OCI-LY3 (cell line): ENCODE data around the gene COPS4.
"Not testable (repeated sequence)": the region's sequence is repeated elsewhere in the genome, so short reads cannot be mapped to it uniquely, and the experiment has no call there.

ENCODE experiments used
- H2AFZ ChIP-seq: fragments of 200-600, 300-600 bp; shearing (Covaris generic); 2 replicates; pipeline ENCODE4 v1.6.0; 2014; ENCODE audit warnings: antibody characterized with exemption, low read depth, low read length
- H3K27ac ChIP-seq: fragments of 200-600, 300-600 bp; sonication (generic); 2 replicates; pipeline ENCODE4 v1.5.1; 2014; ENCODE audit warnings: mild to moderate bottlenecking, low read length, moderate library complexity, mixed read lengths
- H3K27me3 ChIP-seq: fragments of 200-600, 300-600 bp; sonication (generic); 2 replicates; pipeline ENCODE4 v1.6.1; 2014; ENCODE audit warnings: low read depth, low read length, mixed read lengths
- H3K36me3 ChIP-seq: fragments of 200-600, 300-600 bp; sonication (generic); replicated peaks from 2 replicates; pipeline ENCODE3; 2014; ENCODE audit warnings: low read depth, low read length, mixed read lengths
- H3K4me1 ChIP-seq: fragments of 300-600, 200-600 bp; sonication (generic); 2 replicates; pipeline ENCODE4 v1.6.1; 2014; ENCODE audit warnings: low read length, mixed read lengths
- H3K4me2 ChIP-seq: fragments of 200-600, 300-600 bp; sonication (generic); 2 replicates; pipeline ENCODE4 v1.6.1; 2014; ENCODE audit warnings: low read length, mixed read lengths
- H3K4me3 ChIP-seq: fragments of 300-600, 200-600 bp; sonication (generic); 2 replicates; pipeline ENCODE4 v1.5.1; 2014; ENCODE audit warnings: antibody characterized with exemption, mild to moderate bottlenecking, low read length, moderate library complexity
- H3K79me2 ChIP-seq: fragments of 300-600, 200-600 bp; shearing (Covaris generic); 2 replicates; pipeline ENCODE4 v1.6.1; 2014; ENCODE audit warnings: mild to moderate bottlenecking, low read length, mixed read lengths
- H3K9ac ChIP-seq: fragments of 300-600, 200-600 bp; shearing (Covaris generic); 2 replicates; pipeline ENCODE4 v1.6.0; 2014; ENCODE audit warnings: mild to moderate bottlenecking, low read length, moderate library complexity
- H3K9me3 ChIP-seq: fragments of 200-600, 300-600 bp; shearing (Covaris generic); 2 replicates; pipeline ENCODE4 v1.6.1; 2014; ENCODE audit warnings: low read length, mixed read lengths; ENCODE audit not compliant: insufficient read depth
- H4K20me1 ChIP-seq: fragments of 200-600, 300-600 bp; sonication (generic); 2 replicates; pipeline ENCODE4 v1.6.1; 2016; ENCODE audit warnings: low read length, mixed read lengths; ENCODE audit not compliant: insufficient read depth
- EZH2phosphoT487 ChIP-seq: fragments of 200-600 bp; shearing (Covaris generic); IDR thresholded peaks from 2 replicates; pipeline ENCODE4 v1.6.1; 2018; ENCODE audit warnings: antibody characterized with exemption, mixed run types, low read depth
- TF ChIP-seq, protein P1 (sequence below): fragments of 200-600, 300-600 bp; sonication (generic); IDR thresholded peaks from 2 replicates; pipeline ENCODE4 v1.5.1; 2014; ENCODE audit warnings: antibody characterized with exemption, low read length, low read depth

COPS4 gene

DNA sequence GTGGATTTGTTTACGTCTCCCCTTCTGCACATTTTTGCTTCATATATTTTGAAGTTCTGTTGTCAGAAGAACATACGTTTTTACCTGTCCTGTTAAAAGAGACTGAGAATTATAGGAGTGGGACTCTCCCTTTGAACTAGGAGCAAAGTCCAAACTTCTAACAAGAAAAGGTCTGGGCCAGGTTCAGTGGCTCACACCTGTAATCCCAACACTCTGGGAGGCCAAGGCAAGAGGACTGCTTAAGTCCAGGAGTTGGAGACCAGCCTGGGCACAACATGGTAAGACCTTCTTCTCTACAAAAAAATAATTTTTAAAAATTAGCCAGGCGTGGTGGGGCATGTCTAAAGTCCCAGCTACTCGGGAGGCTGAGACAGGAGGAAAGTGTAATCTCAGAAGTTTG is 40.1 kb upstream of the COPS4 start:
- Histone ChIP-seq H3K4me2 (no peak overlapping the region), H4K20me1 (peaks cover 7% of the 10 kb centered on the region; the same call in 1 of the 2 replicates), H3K9ac (no peak overlapping the region), H3K79me2 (peaks cover 57% of the 10 kb centered on the region), H3K9me3 (no peaks in the 10 kb centered on the region), H2AFZ (no peak overlapping the region), H3K4me1 (peaks cover 3% of the 10 kb centered on the region; the same call in 1 of the 2 replicates), H3K27ac (no peak overlapping the region), H3K4me3 (no peak overlapping the region), H3K27me3 (no peaks in the 10 kb centered on the region), H3K36me3 (no peaks in the 10 kb centered on the region)
- no peak for TF ChIP-seq EZH2phosphoT487
- TF ChIP-seq, protein P1, sequence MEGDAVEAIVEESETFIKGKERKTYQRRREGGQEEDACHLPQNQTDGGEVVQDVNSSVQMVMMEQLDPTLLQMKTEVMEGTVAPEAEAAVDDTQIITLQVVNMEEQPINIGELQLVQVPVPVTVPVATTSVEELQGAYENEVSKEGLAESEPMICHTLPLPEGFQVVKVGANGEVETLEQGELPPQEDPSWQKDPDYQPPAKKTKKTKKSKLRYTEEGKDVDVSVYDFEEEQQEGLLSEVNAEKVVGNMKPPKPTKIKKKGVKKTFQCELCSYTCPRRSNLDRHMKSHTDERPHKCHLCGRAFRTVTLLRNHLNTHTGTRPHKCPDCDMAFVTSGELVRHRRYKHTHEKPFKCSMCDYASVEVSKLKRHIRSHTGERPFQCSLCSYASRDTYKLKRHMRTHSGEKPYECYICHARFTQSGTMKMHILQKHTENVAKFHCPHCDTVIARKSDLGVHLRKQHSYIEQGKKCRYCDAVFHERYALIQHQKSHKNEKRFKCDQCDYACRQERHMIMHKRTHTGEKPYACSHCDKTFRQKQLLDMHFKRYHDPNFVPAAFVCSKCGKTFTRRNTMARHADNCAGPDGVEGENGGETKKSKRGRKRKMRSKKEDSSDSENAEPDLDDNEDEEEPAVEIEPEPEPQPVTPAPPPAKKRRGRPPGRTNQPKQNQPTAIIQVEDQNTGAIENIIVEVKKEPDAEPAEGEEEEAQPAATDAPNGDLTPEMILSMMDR = no peak

DNA sequence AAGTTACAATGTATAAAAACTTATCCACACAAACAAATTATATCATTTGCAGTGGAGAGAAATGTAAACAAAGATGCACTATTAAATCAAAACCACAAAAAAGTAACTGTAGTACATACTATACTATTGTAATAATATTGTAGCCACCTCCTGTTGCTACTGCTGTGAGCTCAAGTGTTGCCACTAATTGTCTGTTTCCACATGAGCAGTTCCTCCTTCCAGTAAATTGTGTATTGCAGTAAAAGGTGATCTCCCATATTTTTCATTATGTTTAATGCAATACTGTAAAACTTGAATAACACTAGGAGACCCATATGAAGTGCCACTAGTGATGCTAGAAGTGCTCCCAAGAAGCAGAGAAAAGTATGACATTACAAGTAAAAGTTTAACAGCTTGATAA is 36.1 kb upstream of the COPS4 start:
- Histone ChIP-seq H4K20me1 (peaks cover 11% of the 10 kb centered on the region; the same call in 1 of the 2 replicates), H3K4me1 (no peaks in the 10 kb centered on the region), H3K27ac (no peak overlapping the region), H3K36me3 (no peaks in the 10 kb centered on the region), H3K9me3 (no peaks in the 10 kb centered on the region), H2AFZ (no peak overlapping the region), H3K9ac (no peak overlapping the region), H3K4me3 (no peak overlapping the region), H3K4me2 (no peak overlapping the region), H3K79me2 (peaks cover 66% of the 10 kb centered on the region), H3K27me3 (no peaks in the 10 kb centered on the region)
- TF ChIP-seq, protein P1 = no peak
- TF ChIP-seq EZH2phosphoT487 = no peak

DNA sequence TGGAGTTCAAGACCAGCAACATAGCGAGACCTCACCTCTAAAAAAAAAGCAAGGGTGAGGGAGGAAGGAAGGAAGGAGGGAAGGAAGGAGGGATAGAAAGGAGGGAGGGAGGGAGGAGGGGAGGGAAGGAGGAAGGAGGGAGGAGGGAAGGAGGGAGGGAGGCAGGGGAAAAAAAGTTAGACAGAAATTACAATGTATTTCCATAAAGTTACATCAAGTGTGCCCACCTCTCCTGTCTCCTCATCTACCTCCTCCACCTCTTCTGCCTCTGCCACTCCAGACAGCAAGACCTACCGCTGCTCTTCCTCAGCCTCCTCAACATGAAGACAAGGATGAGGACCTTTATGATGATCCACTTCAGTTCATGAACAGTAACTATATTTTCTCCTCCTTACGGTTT is 32.7 kb upstream of the COPS4 start:
- TF ChIP-seq, protein P1 = no peak
- no peak for TF ChIP-seq EZH2phosphoT487
- peaks cover 77% of the 10 kb centered on the region for H3K79me2 ChIP-seq
- H4K20me1 ChIP-seq = peaks cover 13% of the 10 kb centered on the region; the same call in 1 of the 2 replicates

DNA sequence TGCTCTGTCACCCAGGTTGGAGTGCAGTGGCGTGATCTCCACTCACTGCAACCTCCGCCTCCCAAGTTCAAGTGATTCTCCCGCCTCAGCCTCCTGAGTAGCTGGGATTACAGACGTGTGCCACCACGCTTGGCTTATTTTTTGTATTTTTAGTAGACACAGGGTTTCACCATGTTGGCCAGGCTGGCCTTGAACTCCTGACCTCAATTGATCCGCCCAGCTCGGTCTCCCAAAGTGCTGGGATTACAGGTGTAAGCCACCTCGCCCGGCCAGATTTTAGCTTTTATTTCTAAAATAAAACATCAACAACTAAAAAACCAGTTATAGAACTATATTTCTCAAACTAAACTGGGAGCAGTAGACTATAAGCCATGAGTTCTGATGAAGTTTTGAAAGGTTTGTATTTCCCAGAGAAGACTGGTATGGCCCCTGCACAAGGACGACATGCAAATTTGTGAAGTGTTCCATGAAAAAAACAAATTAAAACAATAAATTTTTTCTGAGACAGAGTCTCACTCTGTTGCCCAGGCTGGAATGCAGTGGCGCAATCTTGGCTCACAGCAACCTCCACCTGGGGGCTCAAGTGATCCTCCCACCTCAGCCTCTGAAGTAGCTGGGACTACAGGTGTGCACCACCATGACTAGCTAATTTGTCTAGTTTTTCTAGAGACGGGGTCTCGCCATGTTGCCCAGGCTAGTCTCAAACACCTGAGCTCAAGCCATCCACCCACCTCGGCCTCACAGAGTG is 31.8 kb upstream of the COPS4 start:
- not testable (repeated sequence) for H3K27me3 ChIP-seq, H3K27ac ChIP-seq, H3K4me1 ChIP-seq, H3K9me3 ChIP-seq, H2AFZ ChIP-seq, H3K36me3 ChIP-seq, H3K9ac ChIP-seq, H3K4me2 ChIP-seq, H3K4me3 ChIP-seq
- H4K20me1 ChIP-seq = peaks cover 13% of the 10 kb centered on the region; the same call in 1 of the 2 replicates
- peaks cover 83% of the 10 kb centered on the region for H3K79me2 ChIP-seq

More for the DNA sequence above, 32.7 kb upstream of the COPS4 start:
- no peak overlapping the region for H2AFZ ChIP-seq
- no peak overlapping the region for H3K27ac ChIP-seq
- no peak overlapping the region for H3K4me3 ChIP-seq
- H3K27me3 ChIP-seq = no peaks in the 10 kb centered on the region
- H3K4me1 ChIP-seq = no peaks in the 10 kb centered on the region
- no peak overlapping the region for H3K4me2 ChIP-seq
- H3K36me3 ChIP-seq = no peaks in the 10 kb centered on the region
- no peak overlapping the region for H3K9ac ChIP-seq
- no peaks in the 10 kb centered on the region for H3K9me3 ChIP-seq
